GM21423 (cell line): ENCODE results near the gene BBC3.
"Not testable (repeated sequence)": the region's sequence is repeated elsewhere in the genome, so short reads cannot be mapped to it uniquely, and the experiment has no call there.

Experiments used
- ATAC-seq: cut with Tn5 transposase; IDR thresholded peaks from one replicate; pipeline ENCODE4 v1.9.1; 2021; ENCODE audit warnings: mild to moderate bottlenecking, moderate library complexity; ENCODE audit not compliant: unreplicated experiment

The BBC3 gene, protein sequence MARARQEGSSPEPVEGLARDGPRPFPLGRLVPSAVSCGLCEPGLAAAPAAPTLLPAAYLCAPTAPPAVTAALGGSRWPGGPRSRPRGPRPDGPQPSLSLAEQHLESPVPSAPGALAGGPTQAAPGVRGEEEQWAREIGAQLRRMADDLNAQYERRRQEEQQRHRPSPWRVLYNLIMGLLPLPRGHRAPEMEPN

DNA sequence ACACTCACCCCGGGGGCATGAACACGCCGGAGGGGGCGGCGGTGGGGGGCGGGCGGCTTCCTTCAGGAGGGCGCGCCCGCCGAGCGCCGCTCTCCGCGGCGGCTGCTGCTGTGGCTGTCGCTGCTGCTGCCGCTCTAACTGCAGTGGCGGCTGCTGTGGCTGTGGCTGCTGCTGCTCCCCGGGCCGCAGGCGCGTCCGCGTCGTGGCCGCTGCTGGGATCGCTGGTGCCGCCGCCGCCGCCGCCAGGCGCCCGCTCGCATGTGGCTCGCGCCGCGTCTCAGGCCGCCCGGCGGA is at the start of gene BBC3:
Gene BBC3 (minus strand): TSS at position 279 of the 294 bp plus-strand sequence. CDS start 2,768 bp downstream, outside the sequence.
- no peak for ATAC-seq

DNA sequence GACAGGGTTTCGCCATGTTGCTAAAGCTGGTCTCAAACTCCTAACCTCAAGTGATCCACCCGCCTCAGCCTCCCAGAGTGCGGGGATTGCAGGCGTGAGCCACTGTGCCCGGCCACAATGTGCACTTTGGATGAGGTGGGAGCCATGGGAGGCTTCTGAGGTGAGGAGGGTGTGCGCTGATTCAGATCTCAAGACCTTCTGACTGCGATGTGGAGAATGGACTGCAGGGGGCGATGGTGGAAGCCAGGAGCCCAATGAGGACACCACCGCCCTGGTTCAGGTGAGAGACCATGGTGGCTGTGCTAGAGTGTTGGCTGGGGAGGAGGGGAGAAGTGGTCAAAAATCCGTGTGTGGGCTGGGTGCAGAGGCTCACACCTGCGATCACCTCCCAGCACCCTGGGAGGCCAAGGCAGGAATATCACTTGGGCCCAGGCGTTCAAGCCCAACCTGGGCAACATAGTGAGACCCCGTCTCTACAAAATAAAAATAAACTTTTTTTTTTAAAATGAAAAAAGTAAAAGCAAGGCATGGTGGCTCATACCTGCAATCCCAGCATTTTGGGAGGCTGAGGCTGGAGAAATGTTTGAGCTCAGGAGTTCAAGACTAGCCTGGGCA is 49.3 kb upstream of the BBC3 start:
- ATAC-seq: no peak

DNA sequence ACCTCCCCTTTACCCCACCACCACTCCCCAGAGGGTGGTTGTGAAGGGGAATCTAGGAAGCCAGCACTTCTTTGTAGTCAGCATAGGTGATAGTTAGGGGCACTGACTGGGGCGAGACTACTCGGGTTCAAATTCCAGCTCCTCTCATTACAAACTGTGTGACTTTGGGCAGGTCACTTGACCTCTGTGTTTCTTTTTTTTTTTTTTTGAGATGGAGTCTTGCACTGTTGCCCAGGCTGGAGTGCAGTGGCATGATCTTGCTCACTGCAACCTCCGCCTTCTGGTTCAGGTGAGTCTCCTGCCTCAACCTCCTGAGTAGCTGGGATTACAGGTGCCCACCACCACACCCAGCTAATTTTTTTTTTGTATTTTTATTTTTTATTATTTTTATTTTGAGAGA is 45.5 kb upstream of the BBC3 start:
- ATAC-seq: not testable (repeated sequence)

- ATAC-seq: no peak
Observed at GRCh38 chr19:47275791-47276461, 44.9 kb upstream of the BBC3 start.

DNA sequence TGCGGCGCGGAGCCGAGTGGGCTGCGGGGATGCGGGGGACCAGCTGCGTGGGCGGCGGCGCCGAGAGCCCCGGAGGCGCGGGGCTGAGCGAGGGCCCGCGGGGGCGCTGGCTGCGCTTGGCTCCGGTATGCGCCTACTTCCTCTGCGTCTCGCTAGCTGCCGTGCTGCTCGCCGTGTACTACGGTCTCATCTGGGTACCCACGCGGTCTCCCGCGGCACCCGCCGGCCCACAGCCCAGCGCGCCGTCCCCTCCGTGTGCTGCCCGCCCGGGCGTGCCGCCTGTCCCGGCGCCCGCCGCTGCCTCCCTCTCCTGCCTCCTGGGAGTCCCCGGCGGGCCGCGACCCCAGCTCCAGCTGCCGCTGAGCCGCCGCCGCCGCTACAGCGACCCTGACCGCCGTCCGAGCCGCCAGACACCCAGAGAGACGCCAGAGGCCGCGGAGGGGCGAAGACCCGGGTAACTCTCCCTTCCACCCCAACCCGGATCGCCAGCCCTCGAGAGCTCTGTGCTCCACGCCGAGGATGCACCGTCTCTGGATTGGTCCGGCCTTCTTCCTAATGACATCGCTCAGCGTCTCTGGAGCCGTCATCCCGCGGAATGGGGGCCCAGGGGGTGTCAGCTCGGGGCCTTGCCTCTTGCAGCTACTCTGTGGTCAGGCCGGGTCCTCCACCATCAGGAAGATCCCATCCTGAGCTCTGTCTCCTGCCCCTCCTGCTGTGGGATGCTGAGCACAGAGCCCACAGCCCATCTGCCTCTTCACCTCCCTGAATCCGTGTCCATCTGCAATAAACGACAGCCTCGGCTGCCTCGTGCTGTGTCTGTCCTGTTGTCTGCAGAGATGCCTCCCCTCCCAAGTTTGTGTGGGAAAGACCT is 44.1 kb upstream of the BBC3 start:
- ATAC-seq: no peak

DNA sequence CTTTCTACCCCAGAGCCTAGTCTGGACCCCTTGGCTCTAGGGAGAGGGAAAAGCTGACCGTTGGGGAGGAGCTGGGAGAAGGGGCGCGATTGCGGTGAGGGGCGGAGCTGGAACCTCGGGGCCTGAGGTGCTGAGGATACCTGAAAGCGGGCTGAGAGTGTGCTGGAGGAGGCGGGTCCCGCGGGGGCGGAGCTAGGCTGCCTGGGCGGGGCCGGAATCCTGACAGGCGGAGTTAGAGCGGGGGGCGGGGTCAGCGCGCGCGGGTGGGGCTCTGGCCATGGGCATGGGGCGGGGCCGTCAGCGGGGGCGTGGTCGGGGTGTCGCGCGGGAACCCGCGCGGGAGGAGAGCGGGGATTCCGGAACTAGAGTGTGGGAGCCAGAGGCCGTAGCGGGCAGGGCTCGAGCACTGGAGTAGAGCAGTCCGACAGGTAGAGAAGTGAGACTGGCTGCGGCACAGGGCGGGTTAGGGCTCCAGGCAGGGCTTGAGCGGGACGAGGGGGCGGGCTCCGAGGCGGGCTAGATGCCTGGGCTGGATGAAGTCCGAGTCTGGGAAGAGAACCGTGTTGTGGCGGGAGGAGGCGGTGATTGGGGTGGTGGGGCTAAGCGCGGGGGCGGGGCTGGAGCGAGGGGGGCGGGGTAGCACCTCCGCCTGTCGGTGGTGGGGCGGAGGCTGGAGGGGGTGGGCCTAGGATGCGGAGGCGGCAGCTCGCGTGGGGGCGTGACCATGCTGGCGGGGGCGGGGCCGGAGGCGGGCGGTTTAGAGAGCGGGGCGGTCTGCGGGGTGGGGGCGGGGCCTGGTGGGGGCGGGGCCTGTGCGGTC is 43.3 kb upstream of the BBC3 start, which contains the start of gene INAFM1:
Gene INAFM1 (plus strand): TSS at position 815 of the 820 bp plus-strand sequence. CDS start 35 bp downstream, outside the sequence.
- ATAC-seq: peak; percentile 43

DNA sequence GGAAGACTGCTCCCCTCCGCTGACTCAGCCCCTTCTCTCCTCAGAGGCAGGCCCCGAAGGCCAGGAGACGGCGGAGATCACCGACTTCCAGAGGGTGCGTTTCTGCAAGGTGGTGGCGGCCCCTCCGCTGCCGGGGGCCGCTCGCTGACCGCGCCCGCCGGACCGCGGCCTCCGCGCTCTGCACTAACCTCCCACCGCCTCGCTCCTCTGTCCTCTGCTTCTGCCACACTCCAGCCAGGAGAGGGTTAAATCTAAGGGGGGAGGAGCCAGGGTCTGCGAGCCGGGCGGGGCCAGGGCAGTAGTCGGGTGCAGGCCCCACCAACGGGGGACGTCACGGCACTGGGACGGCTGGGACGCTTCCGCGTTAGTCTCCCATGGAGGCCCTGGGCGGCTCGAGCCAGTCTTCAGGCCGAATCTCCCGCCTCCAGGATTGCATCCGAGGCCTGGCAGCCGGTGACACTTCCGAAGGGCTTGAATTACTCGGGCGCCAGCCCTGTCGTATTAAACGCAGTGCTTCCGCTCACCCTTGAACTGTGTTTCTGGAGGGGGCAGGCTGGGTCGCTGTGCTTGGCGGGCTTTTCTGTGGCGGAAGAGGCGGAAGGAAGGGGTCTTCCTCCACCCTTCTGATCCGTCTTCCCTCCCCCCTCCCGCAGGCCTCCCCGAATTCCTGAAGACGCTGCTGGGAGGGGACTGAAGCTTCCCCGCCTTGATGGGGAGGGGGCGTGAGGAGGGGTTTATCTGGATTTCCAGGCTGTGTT is 42.5 kb upstream of the BBC3 start:
- ATAC-seq: peak; percentile 64

DNA sequence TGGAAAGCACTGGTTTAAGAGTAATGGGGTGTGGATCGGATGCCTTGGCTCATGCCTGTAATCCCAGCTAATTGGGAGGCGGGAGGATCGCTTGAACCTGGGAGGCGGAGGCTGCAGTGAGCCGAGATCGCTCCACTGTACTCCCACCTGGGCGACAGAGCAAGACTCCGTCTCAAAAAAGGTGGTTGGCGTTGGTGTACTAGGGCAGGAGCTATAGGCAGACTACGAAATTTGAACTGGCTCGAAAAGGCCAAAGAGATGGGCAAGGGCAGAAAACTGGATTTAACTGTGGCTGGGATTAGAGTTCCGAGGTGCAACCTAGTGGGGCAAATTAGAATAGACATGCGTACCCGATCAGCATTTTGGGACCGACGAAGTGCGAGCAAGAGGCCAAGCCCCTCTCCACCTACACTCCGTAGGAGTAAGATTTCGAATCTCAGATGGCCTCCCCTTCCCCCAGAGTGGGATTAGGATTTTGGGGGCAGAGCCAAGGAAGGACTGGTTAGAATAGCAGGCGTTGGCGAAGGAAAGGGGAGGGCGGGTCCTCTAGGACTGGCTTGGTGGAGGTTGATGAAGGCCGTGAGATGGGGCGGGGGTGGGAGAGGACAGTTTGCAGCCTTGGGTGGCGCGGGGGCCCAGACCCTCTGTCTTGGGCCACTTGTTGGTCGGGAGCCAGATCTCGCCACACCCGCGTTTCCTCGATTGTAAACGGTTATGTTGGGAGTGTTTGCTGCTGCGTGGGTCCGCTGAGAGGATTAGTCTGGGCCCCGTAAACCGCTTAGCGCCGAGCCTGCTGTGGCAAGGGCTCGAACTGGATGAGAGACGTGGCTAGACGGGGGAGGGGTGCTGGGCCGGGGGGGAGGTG is 41.7 kb upstream of the BBC3 start:
- ATAC-seq: no peak

DNA sequence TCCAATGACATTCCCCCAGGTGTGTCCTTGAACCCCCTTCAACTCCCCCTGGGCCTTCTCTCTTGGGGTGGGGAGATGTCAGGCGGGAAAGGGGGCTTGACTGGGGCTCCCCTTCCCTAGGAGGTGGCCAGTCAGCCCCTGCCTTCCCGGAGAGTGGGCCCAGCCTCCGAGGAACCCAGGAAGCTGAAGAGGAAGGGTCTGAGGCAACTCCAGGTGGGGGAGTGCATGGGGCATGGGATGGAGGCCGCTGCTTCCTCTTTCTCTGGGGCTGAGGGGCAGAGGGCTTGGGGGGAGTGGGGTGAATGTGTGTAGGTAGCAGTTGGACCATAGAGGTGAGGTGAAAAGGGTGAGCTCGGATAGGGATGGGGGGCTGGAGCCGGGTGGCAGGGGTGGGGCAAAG is 41.0 kb upstream of the BBC3 start:
- ATAC-seq: no peak

GRCh38 chr19:47270408-47270807 is 39.4 kb upstream of the BBC3 start:
- ATAC-seq: no peak

DNA sequence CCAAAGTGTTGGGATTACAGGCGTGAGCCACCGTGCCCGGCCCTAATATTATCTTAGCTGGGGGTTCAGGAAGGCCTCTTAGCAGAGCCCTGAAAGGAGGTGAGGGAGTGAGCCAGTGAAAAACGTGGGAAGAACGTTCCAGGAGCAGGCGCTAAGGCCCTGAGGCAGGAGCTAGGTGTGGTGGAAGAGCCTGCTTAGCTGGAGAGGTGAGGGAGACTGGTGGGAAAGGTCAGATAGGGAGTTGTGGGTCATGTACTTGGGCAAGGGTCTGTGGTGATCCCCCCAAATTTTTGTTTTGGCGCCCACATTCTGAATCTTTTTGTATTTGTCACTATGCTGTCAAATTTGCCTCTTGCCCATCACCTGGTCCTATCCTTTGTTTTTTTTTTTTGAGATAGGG is 38.6 kb upstream of the BBC3 start:
- ATAC-seq: no peak

GRCh38 chr19:47268028-47268427 is 37.0 kb upstream of the BBC3 start:
- no peak for ATAC-seq

DNA sequence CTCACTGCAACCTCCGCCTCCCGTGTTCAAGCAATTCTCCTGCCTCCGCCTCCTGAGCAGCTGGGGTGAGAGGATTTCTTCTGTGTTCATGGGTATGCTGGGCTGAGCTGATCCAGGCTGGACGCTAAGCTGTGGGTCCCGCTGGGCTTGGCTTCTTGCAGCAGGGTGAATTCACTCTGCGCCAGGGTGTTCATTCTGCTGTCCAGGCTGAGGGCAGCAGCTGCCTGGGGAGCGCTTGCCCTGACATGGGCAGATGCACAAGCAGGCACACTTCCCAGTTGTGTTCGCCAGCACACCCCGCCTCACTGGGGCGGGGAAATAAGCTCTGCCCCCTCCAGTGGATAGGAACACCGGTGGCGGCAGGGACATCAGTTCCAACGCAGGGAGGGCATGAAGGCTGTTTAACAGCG is 36.4 kb upstream of the BBC3 start:
- ATAC-seq: no peak

DNA sequence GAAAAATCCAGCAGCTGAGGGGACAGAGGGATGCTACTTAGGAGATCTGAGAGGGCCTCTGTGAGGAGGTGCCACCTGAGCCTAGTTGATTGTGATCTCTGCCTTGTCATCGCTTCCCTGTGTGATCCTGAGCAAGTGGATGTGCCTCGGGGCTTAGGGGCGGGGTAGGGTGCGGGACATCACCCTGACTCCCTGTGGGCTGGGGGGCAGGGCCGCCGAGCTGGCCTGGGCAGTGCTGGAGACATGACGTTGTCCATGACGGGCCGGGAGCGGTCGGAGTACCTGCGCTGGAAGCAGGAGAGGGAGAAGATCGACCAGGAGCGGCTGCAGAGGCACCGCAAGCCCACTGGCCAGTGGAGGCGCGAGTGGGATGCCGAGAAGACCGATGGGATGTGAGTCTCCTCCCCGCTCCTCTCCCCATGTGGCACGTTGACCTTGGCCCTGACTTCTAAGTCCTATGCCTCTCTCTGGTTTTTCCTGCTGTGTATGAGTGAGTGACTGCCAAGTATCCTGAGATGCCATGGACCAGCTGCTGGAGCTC is 35.5 kb upstream of the BBC3 start:
- ATAC-seq: no peak

- ATAC-seq: no peak
Observed at GRCh38 chr19:47264629-47265028, 33.6 kb upstream of the BBC3 start.

GRCh38 chr19:47261946-47262793 is 31.2 kb upstream of the BBC3 start:
- peak; percentile 77 for ATAC-seq

- ATAC-seq: no peak
Observed at GRCh38 chr19:47260476-47260875, 29.5 kb upstream of the BBC3 start.
